AG10803 (cell line): ENCODE data around the gene TRIM28.

Source experiments
- DNase-seq: peaks from one replicate; pipeline ENCODE4 v3.0.0; 2010; ENCODE audit warnings: low read depth
- H3K4me3 ChIP-seq: 2 replicates; pipeline ENCODE4 v1.5.1; 2011; ENCODE audit warnings: mild to moderate bottlenecking, low read length, control low read depth
- TF ChIP-seq, protein P1 (sequence below): conservative IDR thresholded peaks from 2 replicates; pipeline ENCODE4 v1.5.1; 2011; ENCODE audit warnings: mild to moderate bottlenecking, low read length, control low read depth, inconsistent platforms

TRIM28 gene

DNA sequence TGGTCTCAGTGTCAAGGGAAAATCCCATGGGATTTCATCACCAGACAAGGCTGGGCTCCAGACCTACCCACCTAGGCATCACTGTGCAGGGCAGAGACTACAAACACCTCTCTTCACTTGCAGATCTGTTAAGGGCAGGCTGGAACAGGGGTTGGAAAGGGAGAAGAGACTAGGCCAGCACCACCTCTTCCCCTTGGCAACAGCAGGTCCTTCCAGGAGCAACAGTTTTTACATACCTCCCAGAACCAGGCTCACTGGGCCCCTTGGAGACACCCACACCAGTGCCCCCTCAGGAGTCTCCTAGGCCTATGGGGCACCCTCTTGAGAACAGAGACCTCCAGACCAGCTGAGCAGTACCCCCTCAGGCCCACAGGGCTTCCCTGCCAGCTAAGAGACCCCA is 17.1 kb downstream of the TRIM28 start:
- TF ChIP-seq, protein P1, sequence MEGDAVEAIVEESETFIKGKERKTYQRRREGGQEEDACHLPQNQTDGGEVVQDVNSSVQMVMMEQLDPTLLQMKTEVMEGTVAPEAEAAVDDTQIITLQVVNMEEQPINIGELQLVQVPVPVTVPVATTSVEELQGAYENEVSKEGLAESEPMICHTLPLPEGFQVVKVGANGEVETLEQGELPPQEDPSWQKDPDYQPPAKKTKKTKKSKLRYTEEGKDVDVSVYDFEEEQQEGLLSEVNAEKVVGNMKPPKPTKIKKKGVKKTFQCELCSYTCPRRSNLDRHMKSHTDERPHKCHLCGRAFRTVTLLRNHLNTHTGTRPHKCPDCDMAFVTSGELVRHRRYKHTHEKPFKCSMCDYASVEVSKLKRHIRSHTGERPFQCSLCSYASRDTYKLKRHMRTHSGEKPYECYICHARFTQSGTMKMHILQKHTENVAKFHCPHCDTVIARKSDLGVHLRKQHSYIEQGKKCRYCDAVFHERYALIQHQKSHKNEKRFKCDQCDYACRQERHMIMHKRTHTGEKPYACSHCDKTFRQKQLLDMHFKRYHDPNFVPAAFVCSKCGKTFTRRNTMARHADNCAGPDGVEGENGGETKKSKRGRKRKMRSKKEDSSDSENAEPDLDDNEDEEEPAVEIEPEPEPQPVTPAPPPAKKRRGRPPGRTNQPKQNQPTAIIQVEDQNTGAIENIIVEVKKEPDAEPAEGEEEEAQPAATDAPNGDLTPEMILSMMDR: no peak
- H3K4me3 ChIP-seq: no peak overlapping the region
- DNase-seq: no peak

DNA sequence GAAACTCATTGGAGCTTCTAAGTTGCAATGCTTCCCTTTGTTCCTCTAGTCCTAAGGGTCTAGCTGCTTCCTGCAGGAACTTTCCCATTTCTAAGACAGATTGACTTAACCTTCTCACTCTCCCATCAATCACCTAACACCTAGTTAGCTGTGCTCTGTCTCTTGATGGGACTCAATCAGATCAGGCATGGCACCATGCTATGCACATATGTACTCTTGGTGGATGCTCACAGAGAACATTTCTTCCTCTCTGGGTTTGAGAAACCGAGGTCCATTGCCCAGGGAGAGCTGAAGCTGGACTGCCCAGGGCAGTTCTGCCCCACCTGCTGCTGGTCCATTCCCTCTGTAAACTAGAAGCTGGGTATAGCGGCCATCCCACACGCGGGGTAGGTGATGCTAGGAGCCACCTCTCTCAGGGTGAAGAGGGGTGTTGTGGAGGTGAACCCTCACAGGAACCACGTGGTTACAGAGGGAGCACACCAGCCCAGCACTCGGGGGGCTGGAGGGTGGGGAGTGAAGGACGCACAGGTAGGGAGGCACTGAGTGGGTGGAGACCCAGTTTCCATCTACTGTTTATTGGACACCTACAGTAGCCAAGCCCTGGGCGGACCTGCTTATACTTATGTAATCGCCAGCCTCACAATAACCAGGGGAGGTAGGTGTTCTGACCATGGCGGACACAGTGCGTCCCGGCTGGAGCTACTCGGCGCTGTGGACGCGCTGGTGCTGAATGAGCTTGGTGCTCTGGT is 17.7 kb downstream of the TRIM28 start:
- DNase-seq: no peak
- TF ChIP-seq, protein P1: no peak
- peak overlapping the region; percentile 51 for H3K4me3 ChIP-seq

DNA sequence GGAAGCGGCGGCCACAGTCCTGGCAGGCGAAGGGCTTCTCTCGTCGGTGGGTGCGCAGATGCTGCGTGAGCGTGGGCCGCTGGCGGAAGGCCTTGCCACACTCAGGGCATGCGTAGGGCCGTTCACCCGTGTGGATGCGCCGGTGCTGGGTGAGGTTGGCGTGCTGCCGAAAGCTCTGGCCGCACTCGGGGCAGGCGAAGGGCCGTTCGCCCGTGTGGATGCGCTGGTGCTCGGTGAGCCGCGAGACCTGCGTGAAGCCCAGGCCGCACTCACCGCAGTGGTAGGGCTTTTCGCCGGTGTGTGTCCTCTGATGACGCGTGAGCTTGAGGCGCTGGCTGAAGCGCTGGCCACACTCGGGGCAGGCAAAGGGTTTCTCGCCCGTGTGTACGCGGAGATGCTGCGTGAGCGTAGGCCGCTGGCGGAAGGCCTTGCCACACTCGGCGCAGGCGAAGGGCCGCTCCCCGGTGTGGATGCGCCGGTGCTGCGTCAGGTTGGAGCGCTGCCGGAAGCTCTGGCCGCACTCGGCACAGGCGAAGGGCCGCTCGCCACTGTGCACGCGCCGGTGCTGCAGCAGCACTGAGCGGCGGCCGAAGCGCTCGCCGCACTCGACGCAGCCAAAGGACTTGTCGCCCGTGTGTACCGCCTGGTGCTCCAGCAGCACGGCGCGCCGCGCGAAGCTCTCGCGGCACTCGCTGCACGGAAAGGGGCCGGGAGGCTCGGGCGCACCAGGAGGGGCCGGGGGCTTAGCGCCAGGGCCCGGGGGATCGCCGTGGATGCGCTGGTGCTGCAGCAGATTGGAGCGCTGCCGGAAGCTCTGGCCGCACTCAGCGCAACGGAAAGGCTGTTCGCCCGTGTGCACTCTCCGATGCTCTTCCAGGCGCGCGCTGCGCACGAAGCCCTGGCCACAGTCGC is 18.5 kb downstream of the TRIM28 start:
- H3K4me3 ChIP-seq: peak overlapping the region; percentile 51
- peak; percentile 41 for DNase-seq
- TF ChIP-seq, protein P1: no peak

DNA sequence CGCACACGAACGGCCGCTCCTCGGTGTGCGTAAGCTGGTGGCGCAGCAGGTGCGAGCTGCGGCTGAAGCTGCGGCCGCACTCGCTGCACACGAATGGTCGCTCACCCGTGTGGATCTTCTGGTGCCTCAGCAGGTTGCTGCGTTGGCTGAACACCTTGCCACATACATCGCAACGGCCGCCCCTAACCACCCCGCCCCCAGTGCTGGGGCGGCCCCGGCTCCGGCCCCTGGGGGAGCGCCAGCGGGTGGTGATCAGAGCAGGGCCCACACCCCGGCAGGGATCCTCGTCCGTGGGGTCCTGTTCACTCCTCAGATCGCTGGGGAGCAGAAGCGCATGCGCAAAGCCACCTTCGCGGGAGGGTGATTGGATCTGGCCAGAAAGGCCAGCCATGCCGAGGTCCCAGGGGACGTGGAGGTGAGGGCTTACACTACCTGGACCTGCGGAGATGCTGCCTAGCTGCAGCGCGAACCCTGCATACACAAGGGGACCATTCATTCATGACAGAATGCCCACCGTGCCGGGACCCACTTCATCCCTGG is 19.2 kb downstream of the TRIM28 start:
- TF ChIP-seq, protein P1: no peak
- H3K4me3 ChIP-seq: peak overlapping the region; percentile 51
- no peak for DNase-seq

DNA sequence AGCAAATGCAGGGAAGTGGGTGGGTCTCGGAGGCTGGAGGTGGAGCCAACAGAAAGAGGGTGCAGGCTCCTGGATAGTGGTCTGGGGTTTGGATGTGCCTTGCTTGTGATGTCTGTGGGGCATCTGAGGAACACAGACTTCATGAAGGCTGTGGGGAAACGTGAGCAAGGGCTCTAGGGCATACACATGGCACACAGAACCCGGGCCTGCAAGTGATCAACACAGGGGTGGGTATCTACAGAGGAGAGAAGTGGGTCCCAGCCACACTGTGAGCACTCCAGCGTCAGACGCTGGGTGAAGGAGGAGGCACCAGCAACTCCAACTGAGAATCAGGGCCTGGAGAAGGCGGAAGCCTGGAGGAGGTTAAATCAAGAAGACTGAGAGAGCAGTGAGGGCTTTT is 20.0 kb downstream of the TRIM28 start:
- TF ChIP-seq, protein P1: no peak
- no peak overlapping the region for H3K4me3 ChIP-seq

DNA sequence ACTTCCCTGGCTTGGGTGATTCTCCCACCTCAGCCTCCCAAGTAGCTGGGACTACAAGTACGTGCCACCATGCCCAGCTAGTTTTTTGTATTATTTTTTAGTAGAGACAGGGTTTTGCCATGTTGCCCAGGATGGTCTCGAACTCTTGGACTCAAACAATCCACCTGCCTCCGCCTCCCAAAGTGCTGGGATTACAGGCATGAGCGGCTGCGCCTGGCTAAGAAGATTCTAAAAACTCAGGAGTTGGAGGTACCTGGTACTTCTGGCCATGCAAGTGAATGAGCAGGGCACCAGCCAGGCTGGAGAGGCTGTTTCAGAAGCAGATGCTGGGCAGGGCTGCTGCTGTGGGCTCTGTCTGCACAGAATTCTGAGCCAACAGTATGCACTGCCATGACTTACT is 23.1 kb downstream of the TRIM28 start:
- TF ChIP-seq, protein P1: no peak
- no peak overlapping the region for H3K4me3 ChIP-seq
- no peak for DNase-seq

More for the DNA sequence above, 20.0 kb downstream of the TRIM28 start:
- no peak for DNase-seq
